CD14-positive monocyte (primary cell): Measurements from ENCODE around the gene ATL3. TPM values are rescaled to one million over a fixed set of nuclear protein-coding genes. Genes with fewer than 3 reads are reported as not detected.

ENCODE experiments used
- DNase-seq, 3 donors: peaks; one replicate each; pipeline ENCODE4 v3.0.0-alpha.2; 2011 to 2022
- H2AFZ ChIP-seq: 2 replicates; pipeline ENCODE4 v1.6.0; 2012; ENCODE audit warnings: mild to moderate bottlenecking, low read depth, low read length, inconsistent platforms; ENCODE audit not compliant: insufficient read depth, poor library complexity, severe bottlenecking
- H3K27ac ChIP-seq, 2 donors: 1 replicate in 1 of 2; 2 replicates in 1 of 2; pipeline ENCODE4 v1.5.1; 2012 to 2013; ENCODE audit warnings: low read length in 2 of 2, control low read depth in 1 of 2, inconsistent platforms in 1 of 2, low read depth in 1 of 2, mild to moderate bottlenecking in 1 of 2
- H3K27me3 ChIP-seq, 2 donors: one replicate each; pipeline versions ENCODE4 v1.6.0 to v1.6.1; 2011 to 2013; ENCODE audit warnings: low read length in 2 of 2; ENCODE audit not compliant: control insufficient read depth in 2 of 2, insufficient read depth in 2 of 2
- H3K36me3 ChIP-seq, 2 donors: replicated peaks in 1 of 2; 1 replicate in 1 of 2; 2 replicates in 1 of 2; pipeline versions ENCODE4 v1.5.1 to v1.6.1; 2012 to 2013; ENCODE audit warnings: low read length in 2 of 2, control low read depth in 1 of 2, inconsistent platforms in 1 of 2, mild to moderate bottlenecking in 1 of 2; ENCODE audit not compliant: insufficient read depth in 2 of 2, control insufficient read depth in 1 of 2
- H3K4me1 ChIP-seq, 2 donors: 1 replicate in 1 of 2; 2 replicates in 1 of 2; pipeline versions ENCODE4 v1.5.1 to v1.6.1; 2012 to 2013; ENCODE audit warnings: low read length in 2 of 2, control low read depth in 1 of 2, inconsistent platforms in 1 of 2, mild to moderate bottlenecking in 1 of 2, moderate library complexity in 1 of 2; ENCODE audit not compliant: insufficient read depth in 2 of 2, control insufficient read depth in 1 of 2
- H3K4me2 ChIP-seq: replicated peaks from 2 replicates; pipeline ENCODE3; 2012; ENCODE audit warnings: low read length, moderate library complexity, mild to moderate bottlenecking; ENCODE audit not compliant: poor library complexity, severe bottlenecking; ENCODE audit errors: extremely low read depth
- H3K4me3 ChIP-seq, 3 experiments: fragments of 200-600 bp in 1 of 3; sonication (generic) in 1 of 3; replicated peaks in 1 of 3; 1 replicate in 2 of 3; 2 replicates in 1 of 3; pipeline ENCODE4 v1.5.1; 2011 to 2013; ENCODE audit warnings: low read length in 3 of 3, mild to moderate bottlenecking in 3 of 3, control low read depth in 2 of 3, low read depth in 2 of 3, inconsistent platforms in 1 of 3, moderate library complexity in 1 of 3
- H3K79me2 ChIP-seq: 2 replicates; pipeline ENCODE4 v1.6.0; 2012; ENCODE audit warnings: mild to moderate bottlenecking, control low read depth, inconsistent platforms, low read length, moderate library complexity; ENCODE audit not compliant: insufficient read depth
- H3K9ac ChIP-seq: 2 replicates; pipeline ENCODE4 v1.6.0; 2017; ENCODE audit warnings: low read length, mild to moderate bottlenecking; ENCODE audit not compliant: insufficient read depth, poor library complexity, severe bottlenecking
- H3K9me3 ChIP-seq, 2 donors: replicated peaks in 1 of 2; 1 replicate in 1 of 2; 2 replicates in 1 of 2; pipeline versions ENCODE4 v1.5.1 to v1.6.1; 2012 to 2013; ENCODE audit warnings: low read length in 2 of 2, control low read depth in 1 of 2; ENCODE audit not compliant: control insufficient read depth in 1 of 2, insufficient read depth in 1 of 2
- H4K20me1 ChIP-seq: 2 replicates; pipeline ENCODE4 v1.6.0; 2012; ENCODE audit warnings: mild to moderate bottlenecking, low read length, control low read depth, moderate library complexity; ENCODE audit not compliant: insufficient read depth
- H3K27ac Mint-ChIP-seq, 7 donors: one replicate each; pipeline ENCODE4 v1.8.0; 2020; ENCODE audit warnings: mild to moderate bottlenecking in 7 of 7, mixed read lengths in 7 of 7, moderate library complexity in 6 of 7, inconsistent platforms in 2 of 7
- H3K27me3 Mint-ChIP-seq, 3 donors: one replicate each; pipeline ENCODE4 v1.8.0; 2021 to 2022; ENCODE audit warnings: low read depth in 3 of 3, mild to moderate bottlenecking in 3 of 3, mixed read lengths in 3 of 3, moderate library complexity in 3 of 3, inconsistent platforms in 1 of 3
- H3K36me3 Mint-ChIP-seq, 2 donors: one replicate each; pipeline ENCODE4 v1.8.0; 2020; ENCODE audit warnings: mixed read lengths in 2 of 2, inconsistent platforms in 1 of 2, mild to moderate bottlenecking in 1 of 2
- H3K4me1 Mint-ChIP-seq: one replicate; pipeline ENCODE4 v1.8.0; 2020; ENCODE audit warnings: mild to moderate bottlenecking, mixed read lengths
- H3K4me3 Mint-ChIP-seq, 2 donors: one replicate each; pipeline ENCODE4 v1.8.0; 2020; ENCODE audit warnings: mild to moderate bottlenecking in 2 of 2, mixed read lengths in 2 of 2, moderate library complexity in 1 of 2
- H3K9me3 Mint-ChIP-seq, 7 donors: one replicate each; pipeline ENCODE4 v1.8.0; 2020 to 2022; ENCODE audit warnings: mixed read lengths in 7 of 7, mild to moderate bottlenecking in 6 of 7, moderate library complexity in 6 of 7, inconsistent platforms in 2 of 7
- WGBS: methylation state at CpG from one replicate; pipeline ENCODE4 v1.1.5; 2013; ENCODE audit warnings: missing lambda C conversion rate; ENCODE audit not compliant: insufficient coverage; 5-methylcytosine and 5-hydroxymethylcytosine counted together
- intact Hi-C, 2 donors: fragments of 100-400 bp; cut with micrococcal nuclease; formaldehyde crosslinking; loops; one replicate each; pipeline versions ENCODE4 v1.15.0 to v1.15.1; 2023
- polyA plus RNA-seq, 3 donors: library from polyadenylated mRNA; depleted of rRNA in 1 of 3; unstranded in 2 of 3; stranded (reverse) in 1 of 3; fragments of 300-500 nt in 2 of 3; fragments of >200 nt in 1 of 3; fragmentation: Illumina TruSeq in 2 of 3; gene quantifications; 1 replicate in 2 of 3; 2 replicates in 1 of 3; pipeline ENCODE4 v1.2.3, GENCODE V29; 2012 to 2021
- TF ChIP-seq, protein P1 (sequence below): fragments of 200-600 bp; IDR thresholded peaks from one replicate; pipeline ENCODE4 v1.8.0; 2022; ENCODE audit warnings: antibody characterized with exemption, mild to moderate bottlenecking

The ATL3 gene
- polyA plus RNA-seq, 3 donors = 10.6 to 25.5 (median 22.7) TPM

DNA sequence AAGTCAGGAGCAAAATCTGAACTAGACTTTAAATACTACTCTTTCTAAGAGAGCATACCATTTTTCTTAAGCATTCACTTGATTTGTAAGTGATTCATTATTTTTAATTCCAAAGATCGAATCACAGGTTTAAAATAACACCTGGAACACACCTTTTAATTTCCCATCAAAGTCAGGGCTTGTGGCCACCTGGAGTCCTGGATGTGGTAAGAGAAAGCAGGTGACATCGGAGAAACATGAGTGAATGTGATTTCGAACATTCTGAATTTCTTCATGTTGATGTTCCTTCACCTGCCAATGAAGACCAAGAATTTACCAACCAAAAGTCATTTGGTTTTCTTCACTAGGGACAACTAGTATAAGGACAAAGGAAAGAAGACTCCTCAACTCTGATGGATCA, 28.0 kb downstream of the ATL3 start:
- peaks cover 67 to 85% of the 10 kb centered on the region in 2 donors for H3K36me3 ChIP-seq
- Mint-ChIP-seq H3K9me3 (no peaks in the 10 kb centered on the region), H3K4me1 (no peaks in the 10 kb centered on the region), H3K27ac (peak overlapping the region in 1 of 7 donors; percentile 57), H3K4me3 (no peak overlapping the region), H3K36me3 (peaks cover 65 to 84% of the 10 kb centered on the region in 2 donors), H3K27me3 (peaks cover 0 to 1% (median 0%) of the 10 kb centered on the region in 3 donors)
- intact Hi-C loops = no loop called here
- H3K27ac ChIP-seq = no peak overlapping the region
- H3K27me3 ChIP-seq = no peaks in the 10 kb centered on the region
- no peaks in the 10 kb centered on the region for H3K9me3 ChIP-seq
- TF ChIP-seq, protein P1, sequence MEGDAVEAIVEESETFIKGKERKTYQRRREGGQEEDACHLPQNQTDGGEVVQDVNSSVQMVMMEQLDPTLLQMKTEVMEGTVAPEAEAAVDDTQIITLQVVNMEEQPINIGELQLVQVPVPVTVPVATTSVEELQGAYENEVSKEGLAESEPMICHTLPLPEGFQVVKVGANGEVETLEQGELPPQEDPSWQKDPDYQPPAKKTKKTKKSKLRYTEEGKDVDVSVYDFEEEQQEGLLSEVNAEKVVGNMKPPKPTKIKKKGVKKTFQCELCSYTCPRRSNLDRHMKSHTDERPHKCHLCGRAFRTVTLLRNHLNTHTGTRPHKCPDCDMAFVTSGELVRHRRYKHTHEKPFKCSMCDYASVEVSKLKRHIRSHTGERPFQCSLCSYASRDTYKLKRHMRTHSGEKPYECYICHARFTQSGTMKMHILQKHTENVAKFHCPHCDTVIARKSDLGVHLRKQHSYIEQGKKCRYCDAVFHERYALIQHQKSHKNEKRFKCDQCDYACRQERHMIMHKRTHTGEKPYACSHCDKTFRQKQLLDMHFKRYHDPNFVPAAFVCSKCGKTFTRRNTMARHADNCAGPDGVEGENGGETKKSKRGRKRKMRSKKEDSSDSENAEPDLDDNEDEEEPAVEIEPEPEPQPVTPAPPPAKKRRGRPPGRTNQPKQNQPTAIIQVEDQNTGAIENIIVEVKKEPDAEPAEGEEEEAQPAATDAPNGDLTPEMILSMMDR = no peak
- H3K4me1 ChIP-seq = no peaks in the 10 kb centered on the region
- H4K20me1 ChIP-seq = no peaks in the 10 kb centered on the region
- no peak overlapping the region for H3K4me2 ChIP-seq
- H3K79me2 ChIP-seq = peaks cover 11% of the 10 kb centered on the region
- no peak for DNase-seq
- H2AFZ ChIP-seq = no peak overlapping the region
- no peak overlapping the region for H3K4me3 ChIP-seq
- no CpG with 5 or more reads among the region's 3 CpGs for WGBS
- no peak overlapping the region for H3K9ac ChIP-seq

DNA sequence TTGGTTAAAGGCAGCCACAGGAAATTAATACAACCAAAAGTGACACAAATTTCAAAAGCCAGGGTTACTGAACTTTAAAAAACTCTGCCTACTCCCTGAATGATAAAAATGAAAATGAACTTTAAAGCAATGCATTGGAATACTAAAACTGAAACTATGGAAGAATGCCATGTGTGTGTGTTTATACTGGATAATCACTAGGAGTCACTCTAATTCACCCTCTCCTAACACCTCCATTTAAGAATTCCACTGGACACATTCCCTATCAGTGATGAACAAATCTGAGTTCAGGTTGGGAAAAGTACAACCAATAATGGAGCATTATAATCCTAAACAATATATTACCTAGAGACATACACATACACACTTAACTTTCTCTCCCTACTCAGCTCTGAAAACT, 29.4 kb downstream of the ATL3 start:
- H3K79me2 ChIP-seq = peaks cover 20% of the 10 kb centered on the region
- no peaks in the 10 kb centered on the region for H4K20me1 ChIP-seq
- H2AFZ ChIP-seq = no peak overlapping the region
- no peak for DNase-seq
- no peaks in the 10 kb centered on the region for H3K27me3 ChIP-seq
- H3K4me1 ChIP-seq = no peaks in the 10 kb centered on the region
- intact Hi-C loops = no loop called here
- H3K4me3 ChIP-seq = no peak overlapping the region
- Mint-ChIP-seq H3K4me3 (no peak overlapping the region), H3K27ac (peak overlapping the region in 2 of 7 donors; percentile 12 to 43), H3K4me1 (no peaks in the 10 kb centered on the region), H3K27me3 (peaks cover 0 to 1% (median 0%) of the 10 kb centered on the region in 3 donors), H3K9me3 (no peaks in the 10 kb centered on the region), H3K36me3 (peaks cover 62 to 78% of the 10 kb centered on the region in 2 donors)
- H3K9ac ChIP-seq = no peak overlapping the region
- no peaks in the 10 kb centered on the region for H3K9me3 ChIP-seq
- TF ChIP-seq, protein P1 = no peak
- peaks cover 64 to 85% of the 10 kb centered on the region in 2 donors for H3K36me3 ChIP-seq
- no peak overlapping the region for H3K27ac ChIP-seq
- H3K4me2 ChIP-seq = no peak overlapping the region
